HG02678 (cell line): ENCODE measurements around the gene OR5F1.

Experiments
- ATAC-seq: cut with Tn5 transposase; IDR thresholded peaks from one replicate; pipeline ENCODE4 v1.9.1; 2021; ENCODE audit warnings: mild to moderate bottlenecking, moderate library complexity; ENCODE audit not compliant: unreplicated experiment

Gene OR5F1

GRCh38 chr11:55994525-55994924 is at the start of gene OR5F1:
Gene OR5F1, minus strand, starts transcription at chr11:55994625. Its CDS starts 0 bp downstream, at chr11:55994625.
- no peak for ATAC-seq

GRCh38 chr11:56027354-56027753 is 32.9 kb upstream of the OR5F1 start, which contains the start of gene OR5AS1:
Gene OR5AS1, plus strand, starts transcription at chr11:56027654. Its CDS starts 2,765 bp downstream, at chr11:56030419.
- ATAC-seq, result no peak

- no peak for ATAC-seq
Measured at GRCh38 chr11:56013805-56014204, 19.4 kb upstream of the OR5F1 start.

- no peak for ATAC-seq
Measured at GRCh38 chr11:56010716-56011115, 16.3 kb upstream of the OR5F1 start.

GRCh38 chr11:55970935-55971334 is 23.5 kb downstream of the OR5F1 start:
- ATAC-seq, result no peak

- ATAC-seq, result no peak
Measured at GRCh38 chr11:55969845-55970244, 24.6 kb downstream of the OR5F1 start, which contains the start of gene OR10AG1. Gene OR10AG1, minus strand, starts transcription at chr11:55969945. Its CDS starts 38 bp downstream, at chr11:55969907.

GRCh38 chr11:55967914-55968313 is 26.5 kb downstream of the OR5F1 start:
- ATAC-seq, result no peak

- no peak for ATAC-seq
Measured at GRCh38 chr11:55966391-55966790, 28.0 kb downstream of the OR5F1 start.

- no peak for ATAC-seq
Measured at GRCh38 chr11:55956521-55956920, 37.9 kb downstream of the OR5F1 start.

GRCh38 chr11:55949330-55949729 is 45.1 kb downstream of the OR5F1 start:
- ATAC-seq, result no peak
